Upper lobe of left lung (tissue), 6 donors: ENCODE results near the gene SRRM3. TPM values are rescaled to one million over a fixed set of nuclear protein-coding genes. Genes with fewer than 3 reads are reported as not detected.
"Not testable (repeated sequence)": the region's sequence is repeated elsewhere in the genome, so short reads cannot be mapped to it uniquely, and the experiment has no call there.

Source experiments
- ATAC-seq, 2 donors: fragments of 200-7000 bp; cut with Tn5 transposase; one replicate each; pipeline ENCODE4 v1.9.1; 2022; ENCODE audit warnings: mild to moderate bottlenecking in 2 of 2, moderate library complexity in 2 of 2; ENCODE audit not compliant: low FRiP score in 2 of 2
- DNase-seq, 2 donors: peaks; one replicate each; pipeline ENCODE4 v3.0.0-alpha.2; 2019 to 2020
- H3K27ac ChIP-seq, 4 donors: fragments of 200-600 bp; sonication (generic); one replicate each; pipeline ENCODE4 v1.5.1; 2016 to 2019
- H3K27me3 ChIP-seq, 4 donors: fragments of 200-600 bp; sonication (generic); one replicate each; pipeline ENCODE4 v1.5.1; 2017 to 2019
- H3K36me3 ChIP-seq, 4 donors: fragments of 200-600 bp; sonication (generic); one replicate each; pipeline ENCODE4 v1.5.1; 2016 to 2019
- H3K4me1 ChIP-seq, 4 donors: fragments of 200-600 bp; sonication (generic); one replicate each; pipeline ENCODE4 v1.5.1; 2018 to 2019
- H3K4me3 ChIP-seq, 4 donors: fragments of 200-600 bp; sonication (generic); one replicate each; pipeline ENCODE4 v1.5.1; 2017 to 2019; ENCODE audit warnings: mild to moderate bottlenecking in 2 of 4, moderate library complexity in 1 of 4
- H3K9me3 ChIP-seq, 4 donors: fragments of 200-600 bp; sonication (generic); one replicate each; pipeline ENCODE4 v1.5.1; 2018 to 2019
- CTCF ChIP-seq, 6 experiments: fragments of 450-650 bp in 4 of 6; fragments of 200-600 bp in 2 of 6; sonication (generic) in 2 of 6; IDR thresholded peaks; one replicate each; pipeline ENCODE4 v1.5.1; 2016 to 2019; ENCODE audit warnings: antibody characterized with exemption in 6 of 6
- EP300 ChIP-seq, 4 donors: sonication (generic); formaldehyde crosslinking; IDR thresholded peaks; one replicate each; pipeline ENCODE4 v1.5.1; 2017; ENCODE audit warnings: antibody characterized with exemption in 4 of 4, control low read depth in 2 of 4
- POLR2A ChIP-seq, 4 donors: fragments of 450-650 bp; IDR thresholded peaks; one replicate each; pipeline ENCODE4 v1.5.1; 2016 to 2017; ENCODE audit warnings: antibody characterized with exemption in 4 of 4, mild to moderate bottlenecking in 2 of 4
- POLR2AphosphoS5 ChIP-seq, 2 donors: sonication (generic); formaldehyde crosslinking; IDR thresholded peaks; one replicate each; pipeline ENCODE4 v1.5.1; 2017; ENCODE audit warnings: antibody characterized with exemption in 2 of 2
- WGBS, 2 donors: methylation state at CpG; one replicate each; pipeline ENCODE4 v1.1.5; 2017 to 2018; 5-methylcytosine and 5-hydroxymethylcytosine counted together
- total RNA-seq, 6 donors: library from RNA; depleted of rRNA in 4 of 6; stranded (reverse); fragments of >200 nt in 4 of 6; gene quantifications; one replicate each; pipeline versions ENCODE4 v1.1.0 to v1.2.1, GENCODE V29; 2016 to 2021
- donor health status: DM: no; HTN: no; CAD: no; lungs with moderate emphysema.
- donor health status: DM: no; HTN: yes; CAD: no; lungs with severe emphysema.

Gene SRRM3
- total RNA-seq, 6 donors from 2014 or later = 0.30 to 1.5 (median 0.72) TPM

GRCh38 chr7:76268376-76268775, 66.7 kb downstream of the SRRM3 start:
- ATAC-seq (no peak), DNase-seq (no peak)
- Histone ChIP-seq H3K9me3 (no peaks in the 10 kb centered on the region), H3K36me3 (no peaks in the 10 kb centered on the region), H3K4me3 (no peak overlapping the region), H3K27ac (no peak overlapping the region), H3K4me1 (peaks cover 9 to 18% (median 13%) of the 10 kb centered on the region in 4 donors), H3K27me3 (peaks cover 0 to 17% (median 9%) of the 10 kb centered on the region in 4 donors)
- TF ChIP-seq EP300 (IDR thresholded peaks at IDR 0.05) = no peak
- no peak for TF ChIP-seq POLR2AphosphoS5 (IDR thresholded peaks at IDR 0.05)
- no peak for TF ChIP-seq POLR2A (IDR thresholded peaks at IDR 0.05)
- no peak for TF ChIP-seq CTCF (IDR thresholded peaks at IDR 0.05)
- 38 to 48% methylated on average over 5 of the region's 5 CpGs for WGBS, 2 donors

GRCh38 chr7:76269895-76270294, 68.2 kb downstream of the SRRM3 start:
- 34 to 42% methylated on average over 4 to 5 of the region's 5 CpGs for WGBS, 2 donors
- Histone ChIP-seq H3K27ac (no peak overlapping the region), H3K4me3 (no peak overlapping the region), H3K9me3 (no peaks in the 10 kb centered on the region), H3K27me3 (peaks cover 0 to 17% (median 9%) of the 10 kb centered on the region in 4 donors), H3K36me3 (no peaks in the 10 kb centered on the region), H3K4me1 (peaks cover 9 to 18% (median 13%) of the 10 kb centered on the region in 4 donors)
- ATAC-seq (no peak), DNase-seq (no peak)
- TF ChIP-seq CTCF (IDR thresholded peaks at IDR 0.05) = no peak
- TF ChIP-seq POLR2A (IDR thresholded peaks at IDR 0.05) = no peak
- no peak for TF ChIP-seq POLR2AphosphoS5 (IDR thresholded peaks at IDR 0.05)
- TF ChIP-seq EP300 (IDR thresholded peaks at IDR 0.05) = no peak

- peaks cover 0 to 17% (median 9%) of the 10 kb centered on the region in 4 donors for H3K27me3 ChIP-seq
- peaks cover 9 to 18% (median 13%) of the 10 kb centered on the region in 4 donors for H3K4me1 ChIP-seq
- not testable (repeated sequence) for H3K27ac ChIP-seq, H3K36me3 ChIP-seq, DNase-seq, H3K4me3 ChIP-seq, H3K9me3 ChIP-seq, ATAC-seq
- 75 to 78% methylated on average over 2 of the region's 2 CpGs for WGBS, 2 donors
These were observed 69.7 kb downstream of the SRRM3 start for GRCh38 chr7:76271384-76271783.

- TF ChIP-seq POLR2AphosphoS5 (IDR thresholded peaks at IDR 0.05) = no peak
- TF ChIP-seq CTCF (IDR thresholded peaks at IDR 0.05) = no peak
- no peak for TF ChIP-seq EP300 (IDR thresholded peaks at IDR 0.05)
- TF ChIP-seq POLR2A (IDR thresholded peaks at IDR 0.05) = no peak
- DNase-seq (no peak), ATAC-seq (no peak)
- Histone ChIP-seq H3K9me3 (no peaks in the 10 kb centered on the region), H3K4me1 (peaks cover 6 to 12% (median 8%) of the 10 kb centered on the region in 4 donors), H3K27me3 (peaks cover 0 to 12% (median 5%) of the 10 kb centered on the region in 4 donors), H3K27ac (no peak overlapping the region), H3K36me3 (no peaks in the 10 kb centered on the region), H3K4me3 (no peak overlapping the region)
- 90 to 96% methylated on average over 6 of the region's 6 CpGs for WGBS, 2 donors
These were observed 70.4 kb downstream of the SRRM3 start for GRCh38 chr7:76272142-76272541.

GRCh38 chr7:76272851-76273497, 71.3 kb downstream of the SRRM3 start:
- Histone ChIP-seq H3K36me3 (no peaks in the 10 kb centered on the region), H3K9me3 (no peaks in the 10 kb centered on the region), H3K4me1 (peaks cover 0 to 6% (median 2%) of the 10 kb centered on the region in 4 donors), H3K27me3 (peaks cover 0 to 4% (median 0%) of the 10 kb centered on the region in 4 donors), H3K4me3 (no peak overlapping the region), H3K27ac (no peak overlapping the region)
- WGBS, 2 donors = 25 to 32% methylated on average over 7 of the region's 7 CpGs
- ATAC-seq = no peak
- no peak for DNase-seq
- TF ChIP-seq POLR2AphosphoS5 (IDR thresholded peaks at IDR 0.05) (no peak), POLR2A (IDR thresholded peaks at IDR 0.05) (no peak), EP300 (IDR thresholded peaks at IDR 0.05) (no peak), CTCF (IDR thresholded peaks at IDR 0.05) (no peak)
